Stimulated activated CD8-positive, alpha-beta memory T cell treated with anti-CD3 and anti-CD28 coated beads, Interleukin-7, amount 100 ng/mL, for 24 hours (primary cell): ENCODE measurements around the gene ZDHHC14.

Experiments
- DNase-seq: peaks from one replicate; pipeline ENCODE4 v3.0.0-alpha.2; 2020; ENCODE audit warnings: low read depth

Gene ZDHHC14

GRCh38 chr6:157669747-157670216, 288.8 kb downstream of the ZDHHC14 start:
- no peak for DNase-seq

DNA sequence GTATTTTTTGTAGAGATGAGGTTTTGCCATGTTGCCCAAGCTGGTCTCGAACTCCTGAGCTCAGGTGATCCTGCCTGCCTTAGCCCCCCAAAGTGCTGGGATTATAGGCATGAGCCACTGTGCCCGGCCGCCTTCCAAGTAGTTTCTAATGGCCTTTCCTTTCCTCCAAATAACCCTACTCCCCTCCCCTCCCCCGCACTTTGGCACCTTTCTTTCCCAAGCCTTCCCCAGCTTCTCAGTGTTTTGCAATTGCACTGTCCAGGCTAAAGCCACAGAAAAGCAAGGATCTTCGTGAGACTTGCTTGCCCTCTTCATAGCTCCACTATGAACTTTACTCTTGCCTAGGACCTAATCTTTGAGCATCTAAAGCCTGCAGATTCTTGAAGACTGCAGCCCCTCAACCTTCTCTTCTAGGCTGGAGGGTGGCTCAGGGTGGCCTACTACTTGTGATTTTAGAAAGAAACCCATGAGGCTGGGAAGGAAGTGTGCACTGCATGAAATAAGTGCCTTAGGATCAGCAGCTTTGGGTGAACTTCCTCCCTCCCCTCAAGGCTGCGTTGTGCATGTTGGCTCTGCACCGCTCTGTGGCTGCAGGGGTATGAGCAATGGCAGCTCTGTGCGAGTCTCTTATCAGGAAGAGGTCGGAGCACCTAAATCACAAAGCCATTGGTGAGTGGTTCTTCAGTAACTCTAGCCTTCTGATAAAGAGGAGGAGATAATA, 289.6 kb downstream of the ZDHHC14 start:
- DNase-seq = no peak

- no peak for DNase-seq
Measured at GRCh38 chr6:157672726-157673412, 291.9 kb downstream of the ZDHHC14 start.

DNA sequence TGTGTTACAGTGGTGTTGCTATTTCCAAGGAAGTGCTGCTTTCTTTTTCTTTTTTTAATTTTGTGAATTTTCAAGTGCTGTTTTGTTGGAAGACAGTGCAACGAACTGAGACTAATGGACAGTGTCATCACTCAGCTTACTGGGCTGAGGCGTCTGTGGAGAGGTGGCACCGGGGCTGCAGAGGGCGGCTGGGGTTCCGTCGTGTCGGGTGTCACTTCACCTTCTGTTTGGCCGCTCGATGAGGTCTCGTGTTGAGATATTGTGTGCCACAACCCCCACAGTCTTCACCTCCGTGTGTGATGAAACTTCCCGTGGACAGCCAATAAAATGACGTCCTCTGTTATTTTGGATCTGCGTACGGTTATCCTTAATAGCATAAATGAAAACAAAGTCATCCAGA, 292.6 kb downstream of the ZDHHC14 start:
- DNase-seq = no peak

GRCh38 chr6:157674061-157674460, 293.1 kb downstream of the ZDHHC14 start:
- no peak for DNase-seq

- no peak for DNase-seq
Measured at GRCh38 chr6:157675831-157676230, 294.8 kb downstream of the ZDHHC14 start.

DNA sequence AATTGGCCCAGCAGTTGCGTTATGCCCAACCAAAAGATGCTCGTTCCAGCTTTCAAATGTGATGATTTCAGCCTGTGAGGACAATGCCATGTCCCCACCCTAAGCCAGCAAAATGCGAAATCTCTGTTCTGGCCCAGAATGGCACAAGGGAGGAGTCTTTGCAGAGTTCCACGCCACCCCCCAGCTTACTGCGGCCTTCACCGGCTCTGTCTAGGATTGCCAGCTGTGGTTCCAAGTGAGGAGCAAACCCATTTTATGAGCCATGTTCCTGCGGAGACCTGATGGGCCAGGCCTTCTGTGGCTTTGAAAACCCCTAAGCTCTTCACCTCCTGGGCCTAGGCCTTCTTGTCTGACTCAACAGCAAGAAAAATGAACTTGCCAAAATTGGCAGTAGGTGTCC, 295.3 kb downstream of the ZDHHC14 start:
- no peak for DNase-seq

DNA sequence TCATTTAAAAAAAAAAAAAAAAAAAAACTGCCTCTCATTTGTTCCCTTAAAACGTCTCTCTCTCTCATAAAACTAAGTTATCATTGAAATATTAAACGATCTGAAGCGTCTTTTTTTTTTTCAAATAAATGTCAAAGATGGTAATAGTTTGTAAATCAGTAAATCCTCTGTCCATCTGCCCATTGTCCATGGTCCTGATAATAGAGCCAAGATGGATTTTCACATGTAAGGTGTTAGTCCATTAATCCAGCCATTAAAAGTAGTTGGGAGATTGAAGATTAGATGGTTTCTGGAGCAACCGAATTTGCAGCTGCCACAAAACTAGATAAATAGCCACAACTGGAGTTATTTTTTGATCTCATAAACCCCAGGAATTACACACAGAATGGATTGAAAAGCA, 296.2 kb downstream of the ZDHHC14 start:
- no peak for DNase-seq

GRCh38 chr6:157679605-157680580, 298.9 kb downstream of the ZDHHC14 start:
- no peak for DNase-seq

DNA sequence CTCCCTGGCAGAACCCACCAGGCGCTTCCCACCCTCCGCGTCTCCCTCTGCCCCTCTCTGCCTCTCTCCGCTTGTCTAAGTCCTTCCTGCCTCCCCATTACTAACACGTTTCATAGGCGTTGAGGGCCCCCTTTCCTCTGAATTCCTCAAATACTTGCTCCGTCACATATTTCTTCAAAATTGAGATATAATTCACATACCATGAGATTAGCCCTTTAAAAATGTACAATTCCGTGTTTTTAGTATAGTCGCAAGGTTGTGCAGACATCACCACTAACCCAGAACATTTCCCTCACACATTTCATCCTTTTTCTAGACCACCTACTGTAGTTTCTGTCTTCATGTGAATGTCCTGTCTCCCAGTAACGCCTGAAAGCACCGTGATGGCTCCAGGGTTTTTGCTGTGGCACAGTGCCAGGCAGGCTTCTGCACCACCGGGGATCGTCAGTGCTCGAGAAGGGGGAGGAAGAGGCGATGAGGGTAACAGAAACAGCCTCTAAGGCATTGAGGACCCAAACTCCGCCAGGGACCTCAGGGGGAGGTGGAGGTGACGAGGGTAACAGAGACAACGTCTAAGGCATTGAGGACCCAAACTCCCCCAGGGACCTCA, 300.2 kb downstream of the ZDHHC14 start:
- no peak for DNase-seq

- no peak for DNase-seq
Measured at GRCh38 chr6:157682856-157683481, 302.0 kb downstream of the ZDHHC14 start.

DNA sequence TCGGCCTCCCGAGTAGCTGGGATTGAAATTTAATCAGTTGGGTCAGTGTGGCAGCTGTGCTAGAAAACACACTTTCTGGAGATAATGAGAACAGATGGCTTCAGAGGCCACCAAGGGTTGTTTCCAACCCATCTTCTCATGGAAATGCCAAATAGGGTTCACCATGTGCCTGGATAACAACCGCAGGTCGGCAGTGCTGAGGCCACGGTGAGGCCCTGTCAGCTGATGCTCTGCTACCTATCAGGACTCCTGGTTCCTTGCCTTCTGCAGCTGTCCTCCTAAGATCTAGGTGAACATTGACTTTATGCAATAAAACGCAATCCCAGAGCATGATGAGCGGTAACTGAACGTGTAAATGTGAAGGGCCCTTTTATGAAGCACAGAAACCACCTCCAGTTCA, 302.7 kb downstream of the ZDHHC14 start:
- no peak for DNase-seq

- no peak for DNase-seq
Measured at GRCh38 chr6:157684620-157685299, 303.8 kb downstream of the ZDHHC14 start.

- DNase-seq = no peak
Measured at GRCh38 chr6:157685596-157686280, 304.7 kb downstream of the ZDHHC14 start.

GRCh38 chr6:157688275-157688959, 307.4 kb downstream of the ZDHHC14 start:
- DNase-seq = no peak

GRCh38 chr6:157688960-157689599, 308.1 kb downstream of the ZDHHC14 start:
- no peak for DNase-seq

GRCh38 chr6:157689875-157690274, 308.9 kb downstream of the ZDHHC14 start:
- no peak for DNase-seq

DNA sequence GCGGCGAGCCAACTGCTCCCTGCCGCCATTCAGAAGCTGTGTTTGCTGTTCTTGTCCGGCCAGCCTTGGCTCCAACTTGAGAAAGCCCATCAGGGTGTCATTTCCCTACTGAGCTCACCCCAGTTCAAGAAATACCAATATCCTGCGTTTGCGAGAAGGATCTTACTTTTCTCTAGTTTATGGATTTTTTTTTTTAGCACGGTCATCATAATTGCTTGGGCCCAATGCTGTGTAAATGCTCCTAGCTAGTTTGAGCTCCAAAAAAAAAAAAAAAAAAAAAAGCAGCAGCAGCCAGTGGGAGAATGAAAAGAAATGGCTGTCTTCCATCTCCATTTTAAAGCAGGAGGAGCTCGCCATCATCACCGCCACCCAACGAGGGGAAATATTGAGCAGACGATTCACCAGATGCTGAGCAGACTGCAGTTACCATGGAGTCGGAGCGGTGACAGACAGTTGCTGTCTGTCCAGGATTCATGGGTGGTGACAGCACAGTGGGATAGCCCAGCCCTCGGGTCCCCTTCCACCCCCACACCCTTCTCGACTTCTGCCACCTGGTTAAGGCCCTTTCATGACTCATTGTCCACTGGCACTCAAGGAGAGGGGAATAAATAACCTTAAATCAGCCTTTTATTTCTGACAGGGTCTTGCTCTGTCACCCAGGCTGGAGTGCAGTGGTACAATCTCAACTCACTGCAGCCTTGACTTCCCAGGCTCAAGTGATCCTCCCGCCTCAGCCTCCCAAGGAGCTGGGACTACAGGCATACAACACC, 309.6 kb downstream of the ZDHHC14 start:
- DNase-seq = no peak
